ENCODE data around the gene GCLM.

GCLM gene

GRCh38 chr1:93880731-93881130, 28.5 kb downstream of the GCLM start:
- no peak for DNase-seq (ENCODE audit: low spot score)
- no peak for TF ChIP-seq CTCF (IDR thresholded peaks at IDR 0.05; ENCODE audit: extremely low read depth, missing control alignments)

- DNase-seq (ENCODE audit: low spot score): peak; percentile 88
Observed at GRCh38 chr1:93878889-93879586, 30.2 kb downstream of the GCLM start, which contains the start of gene DNTTIP2. Gene DNTTIP2 (minus strand): TSS chr1:93879206. CDS start chr1:93879148, 58 bp downstream.

GRCh38 chr1:93878501-93878888, 30.7 kb downstream of the GCLM start:
- no peak for TF ChIP-seq CTCF (IDR thresholded peaks at IDR 0.05; ENCODE audit: extremely low read depth, missing control alignments)
- peak; percentile 61 for DNase-seq (ENCODE audit: low spot score)

More at GRCh38 chr1:93878889-93879586, 30.2 kb downstream of the GCLM start, which contains the start of gene DNTTIP2:
- no peak for TF ChIP-seq CTCF (IDR thresholded peaks at IDR 0.05; ENCODE audit: extremely low read depth, missing control alignments)

- no peak for TF ChIP-seq CTCF (IDR thresholded peaks at IDR 0.05; ENCODE audit: extremely low read depth, missing control alignments)
- DNase-seq (ENCODE audit: low spot score): no peak
Observed at GRCh38 chr1:93877529-93877928, 31.7 kb downstream of the GCLM start.

- TF ChIP-seq CTCF (IDR thresholded peaks at IDR 0.05; ENCODE audit: extremely low read depth, missing control alignments): no peak
- DNase-seq (ENCODE audit: low spot score): no peak
Observed at GRCh38 chr1:93876244-93876643, 33.0 kb downstream of the GCLM start.

- DNase-seq (ENCODE audit: low spot score): no peak
- peak; percentile 20 for TF ChIP-seq CTCF (IDR thresholded peaks at IDR 0.05; ENCODE audit: extremely low read depth, missing control alignments)
Observed at GRCh38 chr1:93874025-93874651, 35.1 kb downstream of the GCLM start.

GRCh38 chr1:93871366-93871765, 37.9 kb downstream of the GCLM start:
- TF ChIP-seq CTCF (IDR thresholded peaks at IDR 0.05; ENCODE audit: extremely low read depth, missing control alignments): no peak

More at GRCh38 chr1:93871366-93871765, 37.9 kb downstream of the GCLM start:
- DNase-seq (ENCODE audit: low spot score): no peak
